GM19324 (cell line): Measurements from ENCODE around the gene CASP9.
A peak's percentile ranks its signal among the peaks of the same experiment; 100 is the strongest.
"Not testable (repeated sequence)": the region's sequence is repeated elsewhere in the genome, so short reads cannot be mapped to it uniquely, and the experiment has no call there.

Experiments
- ATAC-seq: cut with Tn5 transposase; IDR thresholded peaks from one replicate; pipeline ENCODE4 v1.9.1; 2021; ENCODE audit warnings: mild to moderate bottlenecking, moderate library complexity; ENCODE audit not compliant: unreplicated experiment, low FRiP score

CASP9 gene

DNA sequence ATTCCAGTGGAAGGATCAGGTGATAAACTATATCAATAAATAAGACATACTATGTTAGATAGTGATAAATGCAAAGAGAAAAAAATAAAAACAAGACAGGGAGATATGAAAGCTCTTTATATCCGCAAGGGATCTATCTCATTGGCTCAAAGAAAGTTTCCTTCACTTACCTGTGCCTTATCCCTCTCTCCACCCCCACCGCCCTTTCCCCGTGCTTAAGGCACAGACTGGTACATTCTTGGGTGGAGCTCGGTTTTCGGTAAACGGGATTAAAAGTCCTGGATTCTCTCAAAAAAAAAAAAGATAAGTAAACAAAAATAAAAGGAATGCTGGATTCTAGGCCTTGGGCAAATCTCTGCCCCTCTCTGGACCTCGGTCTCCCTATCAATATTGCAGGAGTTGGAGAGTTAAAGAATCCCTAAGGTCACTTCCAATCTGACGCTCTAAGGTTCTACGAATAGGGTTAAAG, 2.0 kb upstream of the CASP9 start:
- no peak for ATAC-seq

DNA sequence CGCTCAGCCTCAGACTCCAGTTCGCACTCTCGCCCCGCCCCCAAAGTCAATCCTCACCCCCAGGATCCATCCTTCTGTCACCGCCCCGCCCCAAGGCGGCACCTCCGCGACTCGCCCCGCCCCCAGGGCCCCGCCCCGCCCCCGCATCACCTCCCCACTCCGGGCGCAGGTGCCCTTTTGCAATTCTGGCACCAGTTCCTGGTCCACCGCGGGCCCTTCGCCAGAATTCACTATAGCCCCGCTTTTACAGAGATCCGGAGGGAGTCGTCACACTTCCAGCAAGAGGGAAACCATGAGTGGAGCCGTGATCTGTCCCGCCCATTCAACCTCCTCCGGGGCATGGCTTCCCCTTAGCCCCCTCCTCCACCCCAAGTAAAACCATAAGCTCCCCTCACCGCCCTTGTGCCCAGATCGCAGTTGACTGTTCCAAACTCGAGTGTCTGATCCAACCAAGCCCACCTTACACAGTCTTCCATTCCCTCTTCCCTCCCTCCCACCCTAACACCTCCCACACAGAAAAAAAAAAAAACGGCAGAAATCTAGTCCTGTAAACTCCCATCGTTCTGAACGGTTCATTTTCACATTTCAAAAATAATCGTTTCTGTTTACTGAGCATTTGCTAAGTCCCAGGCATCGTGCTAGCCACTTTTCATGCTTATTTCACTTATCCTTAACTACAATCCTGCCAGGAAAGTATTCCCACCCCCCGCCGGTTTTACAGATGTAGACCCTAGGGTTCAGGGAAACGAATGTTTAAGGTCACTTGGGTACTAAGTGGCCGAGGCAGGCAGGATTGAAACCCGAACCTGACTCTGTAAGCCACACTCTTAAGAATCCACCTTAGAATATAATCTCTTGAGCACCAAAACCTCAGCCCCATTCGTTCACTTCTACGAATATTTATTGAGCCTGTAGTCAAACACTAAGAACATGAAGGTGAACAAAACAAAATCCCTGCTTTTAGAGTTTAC, 1.3 kb upstream of the CASP9 start:
- ATAC-seq: peak; percentile 43

DNA sequence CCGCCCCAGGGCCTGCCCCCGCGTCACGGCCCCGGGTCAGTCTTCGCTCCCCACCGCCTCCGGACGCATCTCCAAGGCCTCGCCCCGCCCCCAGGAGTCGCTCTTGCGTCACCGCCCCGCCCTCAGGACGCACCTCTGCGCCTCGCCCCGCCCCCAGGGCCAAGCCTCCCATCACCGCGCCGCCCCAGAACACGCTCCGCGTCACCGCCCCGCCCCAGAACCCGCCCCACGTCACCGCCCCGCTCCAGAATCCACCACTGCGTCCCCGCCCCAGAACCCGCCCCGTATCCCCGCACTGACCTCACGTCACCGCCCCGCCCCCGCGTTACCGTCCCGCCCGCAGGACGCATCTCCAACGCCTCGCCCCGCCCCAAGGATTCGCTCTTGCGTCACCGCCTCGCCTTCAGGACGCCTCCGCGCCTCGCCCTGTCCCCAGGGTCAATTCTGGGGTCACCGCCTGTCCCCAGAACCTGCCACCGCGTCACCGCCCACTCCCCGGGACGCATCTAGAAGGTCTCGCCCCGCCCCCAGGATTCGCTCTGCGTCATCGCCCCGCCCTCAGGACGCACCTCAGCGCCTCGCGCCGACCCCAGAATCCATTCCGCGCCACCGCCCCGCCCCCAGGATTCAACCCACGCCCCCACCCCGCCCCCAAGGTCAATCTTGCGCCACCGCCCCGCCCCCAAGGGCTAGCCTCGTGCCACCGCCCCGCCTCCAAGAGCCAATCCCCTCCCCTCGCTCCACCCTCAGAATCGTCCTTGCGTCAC, 451 bp upstream of the CASP9 start:
- ATAC-seq: peak; percentile 50

DNA sequence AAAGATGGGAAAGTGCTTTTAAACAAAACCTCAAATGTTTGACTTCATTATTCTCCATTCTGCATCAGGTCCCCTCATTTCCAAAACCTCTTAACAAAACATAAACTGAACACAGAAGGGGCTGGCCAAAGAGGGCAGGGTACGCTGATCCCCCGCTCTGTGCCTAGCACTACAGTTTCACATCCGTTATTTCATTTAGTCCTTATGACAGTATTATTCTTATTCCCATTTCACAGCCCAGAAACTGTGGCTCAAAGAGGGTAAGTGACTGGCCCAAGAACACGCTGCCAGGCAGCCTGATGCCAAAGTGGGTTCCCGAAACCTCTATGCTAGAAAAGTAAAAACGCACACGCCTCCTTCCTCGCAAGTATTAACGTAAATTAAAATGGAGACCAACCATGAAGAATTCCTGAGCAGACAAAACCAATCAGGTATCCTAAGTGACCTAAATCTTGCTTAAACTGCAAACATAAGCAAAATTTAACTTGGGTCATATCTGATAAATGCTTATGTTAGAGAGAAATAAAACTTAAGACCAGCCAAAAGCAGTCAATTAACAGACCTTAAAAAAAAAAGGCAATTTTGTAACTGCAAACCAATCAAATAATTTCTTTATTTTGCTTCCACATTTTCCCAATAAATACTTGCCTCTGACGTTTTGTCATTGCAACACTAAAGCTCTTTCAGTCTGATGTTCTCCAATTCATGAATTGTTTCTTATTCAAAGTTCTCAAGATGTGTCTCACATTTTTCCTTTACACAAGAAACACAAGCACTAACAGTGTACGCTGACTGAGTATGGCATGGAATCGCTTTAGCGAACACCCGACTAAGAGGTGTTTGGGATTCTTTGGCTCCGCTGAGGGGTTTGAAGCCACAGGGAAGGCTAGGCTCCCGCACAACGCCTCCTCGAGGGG, 653 bp downstream of the CASP9 start:
- ATAC-seq: no peak

DNA sequence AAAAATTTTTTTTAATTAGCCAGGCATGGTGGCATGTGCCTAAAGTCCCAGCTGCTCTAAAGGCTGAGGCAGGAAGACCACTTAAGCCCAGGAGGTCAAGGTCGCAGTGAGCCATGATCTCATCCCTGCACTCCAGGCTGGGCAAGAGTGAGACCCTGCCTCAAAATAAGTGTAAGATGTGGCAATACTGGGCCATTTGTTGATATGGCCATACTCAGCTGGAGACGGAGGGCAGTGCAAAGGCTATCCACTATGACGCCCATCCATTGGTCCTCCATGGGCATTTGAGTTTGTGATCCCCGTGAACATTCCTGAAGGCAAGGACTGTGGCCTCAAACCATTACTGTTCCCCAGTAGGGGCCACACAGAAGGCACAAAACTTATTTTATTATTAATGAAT, 1.5 kb downstream of the CASP9 start:
- ATAC-seq: no peak

DNA sequence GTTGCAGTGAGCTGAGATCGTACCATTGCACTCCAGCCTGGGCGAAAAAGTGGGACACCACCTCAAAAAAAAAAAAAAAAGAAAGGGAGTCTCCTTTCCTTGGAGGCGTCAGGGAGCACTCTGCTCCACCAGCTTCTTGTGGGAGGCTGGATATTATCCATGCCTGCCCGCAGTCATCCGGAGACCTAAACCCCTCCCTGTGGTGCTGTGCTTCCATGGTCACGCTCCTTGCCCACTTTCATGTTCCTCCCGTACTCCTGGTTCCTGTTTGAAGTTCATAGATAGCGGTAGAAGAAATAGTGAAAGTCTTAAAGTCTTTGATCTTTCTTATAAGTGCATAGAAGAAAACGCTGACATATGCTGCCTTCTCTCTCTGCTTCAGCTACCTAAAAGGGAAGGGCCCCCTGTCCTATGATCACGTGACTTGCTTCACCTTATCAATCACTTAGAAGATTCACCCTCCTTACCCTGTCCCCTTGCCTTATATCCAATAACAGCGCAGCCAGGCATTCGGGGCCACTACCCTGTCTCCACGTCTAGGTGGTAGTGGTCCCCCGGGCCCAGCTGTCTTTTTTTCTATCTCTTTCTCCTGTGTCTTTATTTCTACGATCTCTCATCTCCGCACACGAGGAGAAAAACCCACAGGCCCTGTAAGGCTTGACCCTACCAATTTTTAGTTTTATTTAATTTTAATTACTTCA, 2.7 kb downstream of the CASP9 start:
- not testable (repeated sequence) for ATAC-seq

DNA sequence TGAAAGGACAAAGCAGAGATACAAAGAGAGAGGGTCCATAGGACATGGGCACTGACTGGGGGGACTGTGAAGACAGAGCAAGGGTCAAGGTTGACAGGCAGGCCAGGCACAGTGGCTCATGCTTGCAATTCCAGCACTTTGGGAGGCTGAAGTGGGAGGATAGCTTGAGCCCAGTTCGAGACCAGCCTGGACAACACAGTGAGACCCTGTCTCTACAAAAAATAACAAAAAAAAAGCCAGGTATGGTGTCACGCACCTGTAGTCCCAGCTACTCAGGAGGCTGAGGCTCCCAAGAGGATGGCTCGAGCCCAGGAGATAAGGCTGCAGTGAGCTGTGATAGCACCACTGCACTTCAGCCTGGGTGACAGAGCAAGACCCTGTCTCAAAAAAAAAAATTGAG, 4.4 kb downstream of the CASP9 start:
- ATAC-seq: no peak

DNA sequence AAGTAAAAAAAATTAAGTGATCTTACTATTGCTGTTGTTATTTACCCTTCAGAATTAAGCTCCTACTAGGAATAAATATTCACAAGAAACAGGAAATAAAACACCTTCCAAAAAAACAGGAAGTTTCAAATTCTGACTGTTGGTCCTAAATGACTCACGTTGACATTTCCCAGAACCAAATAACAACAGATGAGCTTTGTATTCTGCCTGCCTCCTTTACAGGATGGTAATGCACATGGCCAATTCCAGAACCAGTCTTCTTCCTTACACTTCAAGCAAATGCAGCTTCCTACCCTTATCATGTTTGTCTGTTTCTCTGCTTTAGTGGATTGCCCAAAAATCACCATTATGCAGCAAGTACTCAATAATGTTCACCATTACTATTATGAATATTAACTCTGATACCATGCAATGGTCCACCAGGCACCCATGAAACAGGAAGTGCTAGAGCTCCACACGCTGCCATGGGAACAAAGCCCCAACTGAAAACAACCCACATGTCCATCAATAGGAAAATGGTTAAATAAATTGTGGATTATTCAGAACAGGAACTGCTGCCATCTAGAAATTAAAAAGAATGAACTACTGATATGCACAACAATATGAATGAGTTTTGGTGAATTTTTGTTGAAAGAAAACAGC, 8.9 kb downstream of the CASP9 start:
- ATAC-seq: no peak

DNA sequence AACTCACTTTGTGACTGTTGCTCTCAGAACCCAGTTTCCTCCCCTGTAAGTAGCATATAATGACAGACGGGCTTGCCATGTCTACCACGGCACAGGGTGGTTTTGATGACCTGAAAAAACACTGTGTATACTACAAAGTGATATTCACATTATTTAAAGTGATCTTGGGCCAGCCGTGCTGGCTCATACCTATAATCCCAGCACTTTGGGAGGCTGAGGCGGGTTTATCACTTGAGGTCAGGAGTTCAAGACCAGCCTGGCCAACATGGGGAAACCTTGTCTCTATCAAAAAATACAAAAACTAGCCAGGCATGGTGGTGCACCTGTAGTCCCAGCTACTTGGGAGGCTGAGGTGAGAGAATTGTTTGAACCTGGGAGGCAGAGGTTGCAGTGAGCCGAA, 9.5 kb downstream of the CASP9 start:
- ATAC-seq: not testable (repeated sequence)

DNA sequence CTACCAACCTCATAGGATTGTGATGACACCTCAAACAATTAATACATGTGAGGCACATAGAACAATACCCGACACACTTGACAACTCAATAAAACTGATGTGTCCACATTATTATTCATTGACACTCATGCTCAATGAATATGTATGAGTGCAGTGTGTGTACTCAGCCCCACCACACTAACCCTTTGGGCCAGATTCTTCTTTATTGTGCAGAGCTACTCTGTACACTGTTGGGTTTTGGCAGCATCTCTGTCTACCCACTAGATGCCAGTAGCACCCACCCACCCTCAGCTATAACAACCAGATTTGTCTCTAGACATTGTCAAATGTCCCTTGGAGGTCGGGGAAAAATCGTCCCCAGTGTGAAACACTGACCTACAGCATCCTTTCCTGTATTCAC, 10.1 kb downstream of the CASP9 start:
- ATAC-seq: no peak

DNA sequence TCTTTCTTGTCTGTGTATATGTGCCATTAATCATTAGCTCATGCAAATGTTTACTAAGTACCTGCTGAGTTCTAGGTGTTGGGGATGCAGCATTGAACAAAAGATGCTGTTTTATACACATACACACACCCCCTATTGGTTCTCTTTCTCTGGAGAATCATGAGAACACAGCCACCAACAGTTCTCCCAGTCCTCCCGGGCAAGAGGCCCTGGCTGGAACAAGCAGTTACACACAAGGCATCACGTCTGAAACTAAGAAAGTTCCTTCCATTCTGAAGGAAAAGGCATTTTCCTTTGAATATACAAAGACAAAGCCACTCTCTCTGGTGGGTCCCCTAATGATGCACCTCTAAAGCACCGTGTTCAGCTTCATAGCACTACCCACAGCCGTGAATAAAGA, 10.8 kb downstream of the CASP9 start:
- ATAC-seq: no peak

DNA sequence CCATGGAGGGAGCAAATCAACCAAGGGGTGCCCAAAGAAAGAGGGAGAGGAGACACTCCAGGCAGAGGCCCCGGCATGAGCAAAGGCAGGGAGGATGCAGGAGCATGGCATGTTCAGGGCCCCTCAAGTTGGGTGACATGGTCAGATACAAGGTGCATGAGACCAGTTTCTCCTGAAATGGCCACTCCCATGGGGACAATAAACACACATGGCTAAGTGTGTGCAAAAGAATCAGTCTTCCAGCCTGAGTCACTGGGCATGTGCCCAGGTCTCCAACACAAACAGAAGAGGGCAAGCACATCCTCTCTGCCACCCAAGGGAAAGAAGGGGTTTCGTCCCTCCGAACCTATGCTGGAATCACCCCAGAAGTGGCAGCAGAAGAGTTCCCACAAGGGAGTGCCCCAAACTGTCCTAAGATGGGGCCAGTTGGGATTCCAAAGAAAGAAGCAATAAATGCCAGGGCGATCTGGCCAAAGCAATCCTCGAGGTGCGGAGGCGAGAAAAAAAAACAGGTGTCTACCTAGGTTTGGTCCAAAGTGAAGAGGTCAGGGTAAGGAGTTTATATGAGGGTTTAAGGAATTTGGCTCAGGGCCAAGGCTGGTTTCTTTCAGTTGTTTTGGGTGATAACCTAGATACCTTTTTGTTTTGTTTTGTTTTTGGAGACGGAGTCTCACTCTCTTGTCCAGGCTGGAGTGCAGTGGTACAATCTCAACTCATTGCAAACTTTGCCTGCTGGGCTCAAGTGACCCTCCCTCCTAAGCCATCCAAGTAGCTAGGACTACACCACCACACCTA, 13.2 kb downstream of the CASP9 start:
- ATAC-seq: no peak

DNA sequence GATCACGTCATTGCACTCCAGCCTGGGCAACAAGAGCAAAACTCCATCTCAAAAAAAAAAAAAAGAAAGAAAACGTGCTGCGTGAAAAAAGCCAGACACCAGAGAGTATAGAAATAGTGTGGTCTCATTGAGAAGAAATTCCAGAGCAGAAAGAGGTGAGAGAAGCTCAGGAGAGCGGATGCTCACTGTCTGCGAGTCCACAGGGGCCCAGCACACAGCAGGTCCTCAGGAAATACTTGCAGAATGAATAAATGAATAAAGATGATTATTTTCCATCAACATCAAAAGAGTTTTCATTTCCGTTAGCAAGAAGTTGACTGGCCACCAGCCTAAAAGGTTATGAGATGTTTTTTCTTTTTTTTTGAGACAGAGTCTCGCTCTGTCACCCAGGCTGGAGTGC, 14.4 kb downstream of the CASP9 start:
- no peak for ATAC-seq

DNA sequence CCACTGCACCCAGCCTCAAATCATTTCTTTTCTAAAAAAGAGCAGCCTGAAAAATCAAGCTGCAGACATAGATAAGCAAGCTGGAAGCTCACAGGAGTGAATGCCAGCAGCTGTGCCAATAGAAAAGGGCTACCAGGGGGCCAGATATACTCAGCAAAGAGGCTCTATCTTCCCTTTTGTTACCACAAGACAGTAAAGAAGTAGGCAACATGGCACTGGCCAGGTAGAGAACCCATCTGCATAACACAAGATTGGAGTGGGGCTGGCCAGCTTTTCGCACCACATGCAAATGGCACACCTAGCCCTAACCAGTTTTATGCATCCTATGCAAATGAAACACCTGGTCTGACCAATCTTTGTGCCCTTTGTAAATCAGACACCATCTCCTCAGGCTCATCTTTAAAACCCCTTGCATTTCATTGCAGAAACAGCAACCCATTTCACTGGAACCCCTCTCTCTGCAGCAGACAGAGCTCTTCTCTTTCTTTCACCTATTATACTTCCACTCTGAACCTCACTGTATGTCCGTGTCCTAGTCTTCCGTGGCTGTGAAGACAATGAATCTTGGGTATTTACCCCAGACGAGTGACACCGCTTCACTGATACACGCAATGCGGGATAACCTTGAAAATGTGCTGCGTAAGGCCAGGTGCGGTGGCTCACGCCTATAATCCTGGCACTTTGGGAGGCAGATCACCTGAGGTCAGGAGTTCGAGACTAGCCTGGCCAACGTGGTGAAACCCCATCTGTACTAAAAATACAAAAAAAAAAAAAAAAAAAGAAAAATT, 15.1 kb downstream of the CASP9 start:
- ATAC-seq: no peak

DNA sequence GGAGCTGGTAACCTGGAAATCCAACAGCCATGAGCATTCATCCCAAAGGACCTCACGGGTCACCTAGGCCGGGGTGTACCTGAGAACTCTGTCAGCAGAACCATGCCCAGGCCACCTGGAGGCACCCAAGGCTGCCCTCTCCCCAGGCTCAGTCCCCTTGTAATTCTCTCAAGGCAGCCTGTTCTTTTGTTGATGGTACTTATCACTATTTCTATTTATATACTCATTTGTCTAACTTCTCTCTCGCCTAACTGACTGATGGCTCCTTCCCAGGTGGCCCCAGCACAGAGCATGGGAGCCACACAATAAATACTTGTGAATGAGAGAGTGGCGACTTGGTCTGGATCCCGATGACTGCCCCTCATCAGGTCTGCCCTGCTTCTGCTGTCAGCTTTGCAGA, 16.7 kb downstream of the CASP9 start:
- ATAC-seq: no peak

DNA sequence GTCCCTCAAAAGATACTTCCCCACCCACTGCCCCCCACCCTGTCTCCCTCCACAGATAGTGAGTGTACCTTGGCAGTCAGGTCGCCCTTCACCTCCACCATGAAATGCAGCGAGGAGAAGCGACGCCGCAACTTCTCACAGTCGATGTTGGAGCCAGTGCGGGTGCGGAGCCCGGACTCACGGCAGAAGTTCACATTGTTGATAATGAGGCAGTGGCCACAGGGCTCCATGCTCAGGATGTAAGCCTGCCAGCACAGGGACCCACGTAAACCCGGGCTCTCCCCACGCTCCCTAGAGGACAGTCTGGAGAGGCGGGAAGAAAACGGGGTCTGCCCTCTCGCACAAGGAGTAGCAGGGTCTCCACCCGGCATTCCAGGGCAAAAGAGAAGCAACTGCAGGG, 17.2 kb downstream of the CASP9 start:
- no peak for ATAC-seq

DNA sequence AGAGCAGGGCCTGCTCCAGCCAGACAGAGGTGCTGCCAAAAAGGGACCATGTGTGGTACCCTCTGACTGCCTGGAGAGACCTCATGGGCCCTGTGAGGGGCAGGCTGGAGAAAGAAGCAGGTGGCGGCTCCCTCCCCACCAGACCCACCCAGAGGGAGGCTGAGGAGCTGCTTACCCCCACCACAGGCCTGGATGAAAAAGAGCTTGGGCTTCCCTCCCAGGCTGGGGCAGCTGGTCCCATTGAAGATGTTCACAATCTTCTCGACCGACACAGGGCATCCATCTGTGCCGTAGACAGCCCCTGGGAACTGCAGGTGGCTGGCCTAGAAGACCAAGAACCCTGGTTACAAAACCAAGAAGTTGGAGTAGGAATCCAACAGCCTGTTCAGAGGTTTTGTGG, 19.6 kb downstream of the CASP9 start:
- ATAC-seq: no peak
